ENCODE results near the gene TCIRG1.

The TCIRG1 gene

DNA sequence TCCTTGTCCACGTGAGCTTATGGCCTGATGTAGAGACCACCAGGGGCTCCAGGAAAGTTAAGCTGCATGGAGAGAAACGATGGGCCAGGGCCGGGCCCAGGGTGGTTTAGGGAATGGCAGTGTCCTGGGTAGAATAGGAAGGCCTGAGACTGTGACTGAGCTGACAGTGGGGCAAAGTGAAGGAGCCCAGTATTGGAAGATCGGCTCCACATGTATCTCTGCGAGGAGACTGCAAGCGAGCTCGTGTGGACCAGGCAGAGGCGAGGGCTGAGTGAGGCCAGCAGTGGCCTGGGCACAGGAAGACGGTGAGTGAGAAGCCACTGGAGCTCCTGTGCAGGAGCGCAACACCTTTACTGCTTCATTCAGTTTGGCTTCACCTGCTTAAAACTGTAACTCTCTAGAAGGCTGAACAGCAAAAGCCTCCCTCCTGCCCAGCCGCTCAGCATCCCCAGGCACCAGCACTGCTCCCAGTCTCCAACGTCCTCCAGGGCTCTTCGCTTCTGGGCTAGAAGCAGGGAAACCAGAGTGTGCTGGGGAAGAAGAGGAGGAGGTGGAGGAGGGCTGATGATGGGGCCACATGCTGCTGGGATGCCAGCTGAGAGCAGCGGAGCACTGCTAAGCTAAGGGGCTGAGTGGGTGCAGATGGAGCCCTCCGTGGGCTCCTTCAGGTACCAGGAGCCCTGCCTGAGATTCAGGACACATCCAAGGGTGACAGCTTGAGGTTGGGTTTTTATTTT lies 13.5 kb downstream of the TCIRG1 start:
- no peak for DNase-seq

GRCh38 chr11:68053117-68053516 lies 14.3 kb downstream of the TCIRG1 start:
- no peak for DNase-seq

GRCh38 chr11:68053981-68054812 lies 15.4 kb downstream of the TCIRG1 start:
- DNase-seq: no peak

GRCh38 chr11:68056317-68057285 lies 17.8 kb downstream of the TCIRG1 start:
- no peak for DNase-seq

DNA sequence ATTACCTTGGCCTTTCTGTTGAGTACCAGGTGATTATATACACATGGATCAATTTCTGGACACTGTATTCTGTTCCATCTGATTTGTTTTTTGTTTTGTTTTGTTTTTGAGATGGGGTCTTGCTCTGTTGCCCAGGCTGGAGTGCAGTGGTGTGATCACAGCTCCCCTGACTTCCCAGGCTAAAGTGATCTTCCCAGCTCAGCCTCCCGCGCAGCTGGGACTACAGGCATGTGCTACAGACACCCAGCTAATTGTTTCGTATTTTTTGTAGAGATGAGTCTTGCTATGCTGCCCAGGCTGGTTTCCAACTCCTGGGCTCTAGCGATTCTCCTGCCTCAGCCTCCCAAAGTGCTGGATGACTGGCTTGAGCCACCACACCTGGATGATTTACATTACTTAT lies 19.0 kb downstream of the TCIRG1 start:
- DNase-seq: no peak

DNA sequence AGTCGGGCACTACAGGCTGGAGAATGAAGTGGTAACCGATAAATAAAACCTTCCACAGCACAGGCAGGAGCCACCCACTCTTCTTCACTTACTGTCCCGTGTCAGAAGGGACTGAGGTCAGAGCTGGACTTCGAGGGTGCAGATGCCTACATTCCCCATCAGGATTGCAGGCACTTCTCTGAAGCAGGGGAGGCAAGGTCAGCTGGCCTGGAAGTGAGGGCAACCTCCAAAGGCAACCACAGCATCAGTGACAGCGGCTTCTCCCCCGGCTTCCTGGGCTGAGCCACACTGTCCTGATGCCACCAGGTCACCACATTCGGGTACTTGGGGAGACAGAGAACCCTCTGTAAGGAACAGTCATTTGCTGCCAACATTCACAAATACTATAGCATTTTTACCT lies 22.7 kb downstream of the TCIRG1 start:
- DNase-seq: no peak

- no peak for DNase-seq
Measured at GRCh38 chr11:68064926-68065325, 26.1 kb downstream of the TCIRG1 start.

DNA sequence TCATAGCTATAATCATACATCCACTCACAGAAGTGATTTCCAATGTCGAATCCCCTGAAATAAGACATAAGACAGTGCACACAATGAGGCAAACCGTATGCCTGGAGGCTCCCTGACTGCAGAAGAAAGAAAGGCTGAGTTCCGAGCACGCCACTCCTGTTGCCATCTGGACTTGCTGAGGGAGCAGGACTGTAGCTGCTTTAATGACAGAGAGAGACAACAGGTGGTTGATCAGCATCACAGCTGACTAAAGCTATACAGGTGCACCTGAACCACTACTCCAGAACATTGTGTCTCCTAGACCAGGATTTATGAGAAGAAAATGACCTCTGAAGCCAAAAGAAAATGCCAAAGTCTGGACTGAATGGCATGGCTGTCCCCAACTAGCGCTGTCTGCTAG lies 27.0 kb downstream of the TCIRG1 start:
- DNase-seq: no peak

DNA sequence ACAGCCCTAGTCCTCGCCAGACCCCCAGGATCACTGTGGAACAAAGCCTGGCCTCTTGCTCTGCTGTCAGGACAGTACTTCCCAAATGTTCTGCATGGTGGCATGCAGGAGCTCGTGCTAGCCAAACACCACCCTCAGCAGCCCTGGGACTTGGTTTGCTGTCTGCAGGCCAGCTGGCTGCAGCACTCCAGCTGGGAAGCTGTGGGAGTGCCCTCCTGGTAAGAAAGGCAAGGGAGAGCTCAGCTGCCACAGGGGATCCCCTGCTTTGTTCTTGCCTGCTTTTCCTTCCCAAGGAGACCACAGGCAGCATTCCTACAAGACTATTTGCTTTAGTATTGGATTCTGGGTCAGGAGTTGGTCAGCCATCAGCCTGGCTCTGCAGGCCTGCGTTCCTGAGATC lies 27.9 kb downstream of the TCIRG1 start:
- DNase-seq: no peak

DNA sequence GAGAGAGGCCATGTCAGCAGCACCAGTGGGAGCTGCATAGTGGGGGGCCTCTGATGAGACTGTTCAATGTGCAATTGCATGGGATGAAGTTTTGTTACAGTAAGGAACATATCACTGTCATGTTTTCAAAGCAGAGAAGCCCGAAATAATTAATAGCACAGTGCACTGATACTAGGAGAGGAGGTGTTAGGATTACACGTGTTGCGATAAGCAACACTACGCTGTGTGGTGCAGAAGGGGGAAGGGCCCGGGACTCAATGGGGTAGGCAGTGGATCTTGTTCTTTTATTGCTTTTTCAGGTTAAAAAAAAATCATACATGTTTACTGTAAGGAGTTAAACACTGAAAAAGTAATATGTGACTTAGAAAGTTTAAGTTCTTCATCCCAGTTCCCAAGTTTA lies 29.2 kb downstream of the TCIRG1 start:
- DNase-seq: no peak

DNA sequence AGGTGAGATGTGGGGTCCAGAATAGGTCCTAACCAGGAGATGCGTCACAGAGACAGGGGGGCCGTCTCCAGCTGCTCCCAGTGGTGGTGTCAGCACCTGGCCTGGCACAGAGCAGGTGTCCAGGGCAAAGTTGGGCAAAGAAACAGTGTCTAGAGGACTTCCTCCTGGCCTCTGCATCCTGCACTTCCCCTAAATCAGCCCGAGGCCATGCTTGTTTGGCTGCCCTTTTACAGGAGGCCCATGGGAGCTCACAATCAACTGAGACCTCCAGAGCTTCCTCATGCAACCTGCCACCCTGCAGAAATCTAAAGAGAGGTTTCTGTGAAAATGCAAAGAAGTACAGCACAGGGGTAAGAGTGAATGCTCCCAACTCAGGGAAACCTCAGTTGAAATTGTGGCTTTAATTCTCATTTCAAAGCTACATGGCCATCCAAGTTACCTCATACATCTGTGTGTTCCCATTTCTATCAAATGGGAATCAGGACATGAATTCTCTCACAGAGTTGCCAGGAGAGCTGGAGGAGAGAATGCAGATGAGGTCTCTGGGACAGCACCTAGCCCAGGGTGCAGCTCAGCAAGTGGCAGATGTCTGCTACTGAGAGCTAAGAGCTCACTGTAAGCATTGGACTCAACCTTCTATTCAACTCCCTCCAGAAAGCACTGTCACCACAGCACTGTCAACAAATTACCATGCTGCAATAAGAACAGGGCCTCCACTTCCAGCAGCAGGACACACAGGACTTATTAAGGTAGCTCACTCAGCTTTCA lies 32.6 kb downstream of the TCIRG1 start:
- DNase-seq: no peak

DNA sequence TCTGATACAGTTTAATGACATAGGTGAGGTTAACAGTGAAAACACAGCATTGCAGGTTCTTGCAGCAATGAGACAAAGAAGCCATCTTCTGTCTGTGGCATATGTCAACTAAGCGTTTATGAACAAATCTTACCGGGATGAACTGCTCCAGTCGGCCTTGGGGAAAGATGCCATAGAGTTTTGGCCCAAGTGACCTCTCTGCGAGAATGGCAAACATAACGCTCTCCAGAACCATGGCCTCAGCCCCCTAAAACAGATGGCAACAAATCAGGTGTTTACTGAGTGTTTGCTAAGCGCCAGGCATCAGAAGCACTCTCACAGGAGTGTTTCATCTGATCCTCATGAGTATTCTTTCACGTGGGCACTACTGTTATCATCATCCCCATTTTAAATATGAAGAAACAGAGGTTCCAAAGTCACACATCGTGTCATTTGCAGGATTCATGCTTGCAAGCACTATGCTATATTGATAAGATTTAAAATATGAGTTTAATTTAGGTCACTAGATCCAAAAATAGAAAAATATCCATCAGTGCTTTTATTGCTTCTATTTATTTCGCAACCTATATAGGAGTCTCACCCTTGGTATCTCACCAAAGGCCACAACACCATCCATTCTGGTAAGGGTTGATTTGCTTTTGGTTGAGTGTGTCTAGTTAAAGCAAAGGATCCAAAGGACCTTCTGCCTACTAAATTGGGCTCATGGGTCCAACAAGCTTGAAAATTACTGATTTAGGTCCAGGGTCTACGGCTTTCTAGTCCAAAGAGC lies 35.9 kb downstream of the TCIRG1 start:
- no peak for DNase-seq

DNA sequence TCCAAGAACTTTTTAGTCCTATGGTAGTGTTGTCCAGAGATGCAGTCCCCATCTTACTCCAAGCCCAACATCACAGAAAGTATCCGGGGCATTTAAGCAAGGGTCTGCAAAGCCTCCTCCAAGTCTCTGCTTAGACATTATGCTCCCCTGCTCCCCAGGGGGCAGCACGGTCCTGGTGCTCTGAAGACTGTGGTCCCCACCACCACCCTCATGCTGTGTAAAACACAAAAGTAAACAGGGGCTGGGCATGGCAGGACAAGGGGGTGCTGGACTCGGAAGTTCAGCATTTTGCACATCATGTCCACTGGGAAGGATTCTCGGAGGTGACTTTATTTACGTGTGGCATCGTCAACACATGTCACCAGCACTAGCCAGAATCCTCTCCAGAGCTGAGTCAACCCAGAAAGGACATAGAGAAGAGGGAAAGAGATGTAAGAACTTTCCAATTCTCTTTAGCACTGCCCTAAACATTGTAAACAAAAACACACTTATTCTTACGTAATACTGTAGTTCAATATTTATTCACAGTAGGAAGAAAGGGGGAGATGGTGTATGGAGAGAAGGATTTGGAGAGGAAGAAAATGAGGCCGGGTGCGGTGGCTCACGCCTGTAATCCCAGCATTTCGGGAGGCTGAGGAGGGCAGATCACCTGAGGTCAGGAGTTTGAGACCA lies 37.7 kb downstream of the TCIRG1 start:
- no peak for DNase-seq

DNA sequence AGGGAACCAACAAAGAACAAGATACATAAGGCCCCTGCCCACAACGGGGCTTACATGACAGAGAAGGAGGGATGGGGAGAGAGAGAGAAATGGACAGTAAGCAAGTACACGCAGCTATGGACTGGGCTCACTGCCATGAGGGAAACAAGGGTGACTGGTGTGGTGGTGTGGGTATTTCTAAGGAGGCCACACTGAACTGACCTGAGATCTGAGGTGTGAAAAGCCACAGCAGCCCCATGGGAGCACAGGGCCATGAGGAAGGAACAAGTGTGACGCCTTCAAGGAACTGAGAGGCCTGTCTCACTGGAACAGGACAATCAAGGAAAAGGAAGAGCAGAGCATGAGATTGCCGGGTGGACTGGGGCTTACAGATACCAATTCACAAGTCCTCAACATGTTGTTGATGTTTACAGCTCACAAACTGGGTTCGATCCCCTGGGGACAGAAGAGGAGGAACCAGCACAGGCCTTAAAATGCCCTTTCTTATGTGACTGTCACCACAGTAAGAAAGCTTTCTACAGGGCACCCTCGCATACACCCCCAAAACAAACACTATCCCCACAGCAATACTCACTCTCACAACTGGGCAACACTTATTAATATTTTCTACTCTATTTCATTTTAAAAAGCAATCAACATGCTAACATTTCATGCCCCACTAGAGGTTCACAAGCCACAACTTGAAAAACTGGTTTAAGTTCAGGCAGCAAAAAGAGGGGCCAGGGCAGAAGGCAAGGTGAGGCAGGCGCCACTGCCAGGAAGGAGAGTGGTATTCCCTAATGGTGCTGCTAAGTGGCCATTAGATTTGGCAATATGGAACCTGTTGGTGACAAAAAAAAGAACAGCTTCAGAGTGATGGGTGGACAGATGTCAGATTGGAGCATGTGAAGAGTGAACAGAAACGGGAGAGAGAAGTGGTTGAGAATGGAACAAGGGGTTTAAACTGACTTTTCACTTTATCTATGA lies 39.1 kb downstream of the TCIRG1 start:
- no peak for DNase-seq

- no peak for DNase-seq
Measured at GRCh38 chr11:68080860-68081259, 42.0 kb downstream of the TCIRG1 start.

DNA sequence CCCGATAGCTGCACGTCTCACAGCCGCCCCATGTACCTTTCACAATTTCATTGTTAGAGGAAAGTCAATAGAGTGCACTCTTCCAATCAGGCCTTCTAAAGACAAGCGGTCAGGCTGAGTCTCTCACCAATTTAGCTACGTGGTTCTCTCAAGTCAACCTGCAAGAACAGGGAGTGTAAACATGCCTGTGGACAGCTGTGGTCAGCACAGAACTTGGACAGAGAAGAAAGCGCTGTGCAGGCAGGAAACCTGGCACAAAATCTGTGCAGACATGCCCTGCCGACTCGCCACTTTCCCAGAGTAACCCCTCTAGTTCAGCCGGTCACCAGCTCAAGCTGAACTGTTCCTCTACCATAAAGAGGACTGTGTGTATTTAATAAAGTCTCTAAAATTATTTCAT lies 42.9 kb downstream of the TCIRG1 start:
- no peak for DNase-seq

DNA sequence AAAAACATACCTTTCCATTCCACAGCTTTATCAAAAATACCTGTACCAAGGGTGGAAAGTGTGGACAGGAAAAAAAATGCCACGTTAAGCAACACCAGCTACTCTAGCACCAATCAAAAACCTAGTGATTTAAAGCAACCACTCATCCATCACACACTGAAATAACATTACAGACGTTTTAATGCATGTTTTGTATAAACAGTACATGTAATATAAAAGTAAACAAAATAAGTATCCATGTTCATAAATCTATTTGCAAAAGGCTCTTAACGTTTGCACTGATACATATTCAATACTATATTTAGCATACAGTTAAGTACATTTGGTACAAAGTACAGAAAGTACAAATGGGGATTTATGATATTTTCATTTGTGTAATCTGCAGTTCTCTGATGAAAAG lies 43.7 kb downstream of the TCIRG1 start:
- no peak for DNase-seq

DNA sequence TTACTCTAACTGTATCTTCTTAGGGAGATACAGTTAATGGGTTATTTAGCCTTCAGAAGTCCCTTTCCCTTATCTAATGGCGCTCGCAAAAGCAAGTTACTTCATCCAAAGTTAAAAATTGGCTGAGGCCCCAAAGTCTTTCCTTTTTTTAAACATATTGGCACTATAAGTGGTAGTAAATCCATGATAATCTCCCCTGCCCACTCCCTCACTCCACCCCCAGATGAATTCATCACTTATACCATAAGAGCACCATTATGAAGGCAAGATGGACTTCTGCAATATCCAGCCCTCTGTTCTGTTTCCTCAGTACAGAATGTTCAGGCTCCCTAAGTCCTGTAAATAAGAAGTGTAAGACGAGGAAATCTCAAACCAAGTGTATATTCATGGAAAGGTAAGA lies 44.7 kb downstream of the TCIRG1 start:
- no peak for DNase-seq

DNA sequence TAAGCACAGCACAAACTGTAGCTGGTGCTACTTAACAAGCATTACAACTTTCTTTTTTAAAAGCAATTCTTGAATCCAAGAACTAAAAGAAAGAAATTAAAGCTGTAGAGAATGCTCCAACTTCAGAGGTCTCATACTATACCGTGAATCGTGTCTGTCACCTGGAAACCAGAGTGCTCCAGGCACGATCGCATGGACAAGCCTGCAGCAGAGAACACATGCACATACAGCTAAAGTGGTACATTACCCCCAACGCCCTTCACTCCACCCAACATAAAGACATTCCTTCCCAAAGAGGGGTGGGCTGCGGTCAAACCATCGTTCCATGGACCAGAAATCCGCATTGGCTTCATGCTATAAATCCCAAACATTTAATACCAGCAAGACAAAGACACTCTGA lies 50.9 kb downstream of the TCIRG1 start:
- no peak for DNase-seq

GRCh38 chr11:68090287-68090686 lies 51.5 kb downstream of the TCIRG1 start:
- no peak for DNase-seq

Measured in NCI-H187 treated with DMSO at 0.1 percent for 48 hours (cell line).